Loucy (cell line): ENCODE results near the gene MAST4.

Experiments
- CTCF ChIP-seq: fragments of 200-600 bp; sonication (generic); conservative IDR thresholded peaks from 2 replicates; pipeline ENCODE4 v1.5.1; 2014; ENCODE audit warnings: mild to moderate bottlenecking, antibody characterized with exemption, low read length
- EZH2phosphoT487 ChIP-seq: fragments of 200-600 bp; IDR thresholded peaks from 2 replicates; pipeline ENCODE4 v1.6.1; 2018; ENCODE audit warnings: antibody characterized with exemption, mild to moderate bottlenecking, moderate library complexity, borderline replicate concordance

GRCh38 chr5:66629446-66629845, 33.3 kb downstream of the MAST4 start:
- no peak for TF ChIP-seq CTCF
- no peak for TF ChIP-seq EZH2phosphoT487
